Progenitor cell of endocrine pancreas (in vitro differentiated cells): ENCODE measurements around the gene TMEM63B. TPM values are rescaled to one million over a fixed set of nuclear protein-coding genes. Genes with fewer than 3 reads are reported as not detected.

Experiments used
- DNase-seq: peaks from one replicate; pipeline ENCODE4 v3.0.0; 2021; ENCODE audit warnings: low spot score; ENCODE audit not compliant: unreplicated experiment
- H3K27ac Mint-ChIP-seq: 2 replicates; pipeline ENCODE4 v1.8.0; 2021; ENCODE audit warnings: mild to moderate bottlenecking, moderate library complexity, mixed read lengths
- H3K27me3 Mint-ChIP-seq: 2 replicates; pipeline ENCODE4 v1.8.0; 2021; ENCODE audit warnings: mixed read lengths
- H3K36me3 Mint-ChIP-seq: 2 replicates; pipeline ENCODE4 v1.8.0; 2022; ENCODE audit warnings: mixed read lengths; ENCODE audit not compliant: insufficient read depth
- H3K4me1 Mint-ChIP-seq: 2 replicates; pipeline ENCODE4 v1.8.0; 2021; ENCODE audit warnings: low read depth, mixed read lengths
- H3K4me3 Mint-ChIP-seq: 2 replicates; pipeline ENCODE4 v1.8.0; 2021; ENCODE audit warnings: low read depth, mild to moderate bottlenecking, moderate library complexity, mixed read lengths
- H3K9me3 Mint-ChIP-seq: 2 replicates; pipeline ENCODE4 v1.8.0; 2021; ENCODE audit warnings: low read depth, mixed read lengths
- CTCF ChIP-seq: fragments of 200-600 bp; sonication (generic); IDR thresholded peaks from one replicate; pipeline ENCODE4 v1.5.0; 2021; ENCODE audit warnings: antibody characterized with exemption, mild to moderate bottlenecking; ENCODE audit not compliant: unreplicated experiment
- total RNA-seq: library from RNA; stranded (reverse); gene quantifications from 2 replicates; pipeline ENCODE4 v1.2.1, GENCODE V29; 2021

Gene TMEM63B
- total RNA-seq, 1 donor from 2014 or later = 72.3 TPM

- H3K27ac Mint-ChIP-seq = no peak overlapping the region
- DNase-seq = no peak
Observed at GRCh38 chr6:44176762-44177509, 49.6 kb downstream of the TMEM63B start.

GRCh38 chr6:44177691-44178423 is 50.5 kb downstream of the TMEM63B start:
- Mint-ChIP-seq H3K4me3 (no peak overlapping the region), H3K27ac (no peak overlapping the region), H3K36me3 (no peaks in the 10 kb centered on the region), H3K27me3 (no peaks in the 10 kb centered on the region), H3K4me1 (no peaks in the 10 kb centered on the region), H3K9me3 (no peaks in the 10 kb centered on the region)
- no peak for DNase-seq
- no peak for TF ChIP-seq CTCF

More at GRCh38 chr6:44176762-44177509, 49.6 kb downstream of the TMEM63B start:
- Mint-ChIP-seq H3K36me3 (no peaks in the 10 kb centered on the region), H3K27me3 (peaks cover 4% of the 10 kb centered on the region), H3K9me3 (no peaks in the 10 kb centered on the region), H3K4me3 (no peak overlapping the region), H3K4me1 (no peaks in the 10 kb centered on the region)
- TF ChIP-seq CTCF = no peak

- TF ChIP-seq CTCF = no peak
- no peak for DNase-seq
- H3K27ac Mint-ChIP-seq = no peak overlapping the region
- no peaks in the 10 kb centered on the region for H3K36me3 Mint-ChIP-seq
- no peaks in the 10 kb centered on the region for H3K9me3 Mint-ChIP-seq
- no peaks in the 10 kb centered on the region for H3K27me3 Mint-ChIP-seq
- H3K4me1 Mint-ChIP-seq = no peaks in the 10 kb centered on the region
- no peak overlapping the region for H3K4me3 Mint-ChIP-seq
Observed at GRCh38 chr6:44178424-44179071, 51.2 kb downstream of the TMEM63B start.

GRCh38 chr6:44179072-44179536 is 51.8 kb downstream of the TMEM63B start:
- DNase-seq = no peak
- H3K4me3 Mint-ChIP-seq = no peak overlapping the region
- H3K9me3 Mint-ChIP-seq = no peaks in the 10 kb centered on the region
- no peak for TF ChIP-seq CTCF
- no peaks in the 10 kb centered on the region for H3K27me3 Mint-ChIP-seq
- no peak overlapping the region for H3K27ac Mint-ChIP-seq
- H3K36me3 Mint-ChIP-seq = no peaks in the 10 kb centered on the region
- no peaks in the 10 kb centered on the region for H3K4me1 Mint-ChIP-seq

- Mint-ChIP-seq H3K36me3 (no peaks in the 10 kb centered on the region), H3K27ac (no peak overlapping the region), H3K27me3 (no peaks in the 10 kb centered on the region), H3K9me3 (no peaks in the 10 kb centered on the region), H3K4me1 (no peaks in the 10 kb centered on the region), H3K4me3 (no peak overlapping the region)
- TF ChIP-seq CTCF = no peak
- DNase-seq = no peak
Observed at GRCh38 chr6:44179648-44180047, 52.3 kb downstream of the TMEM63B start.
